Activated CD4-positive, alpha-beta T cell treated with anti-CD3 and anti-CD28 coated beads for 24 hours (primary cell): ENCODE data around the gene DOK6.
"Not testable (repeated sequence)": the region's sequence is repeated elsewhere in the genome, so short reads cannot be mapped to it uniquely, and the experiment has no call there.

Experiments
- DNase-seq, 2 donors: peaks; one replicate each; pipeline ENCODE4 v3.0.0-alpha.2; 2020; ENCODE audit warnings: low read depth in 2 of 2

DOK6 gene

DNA sequence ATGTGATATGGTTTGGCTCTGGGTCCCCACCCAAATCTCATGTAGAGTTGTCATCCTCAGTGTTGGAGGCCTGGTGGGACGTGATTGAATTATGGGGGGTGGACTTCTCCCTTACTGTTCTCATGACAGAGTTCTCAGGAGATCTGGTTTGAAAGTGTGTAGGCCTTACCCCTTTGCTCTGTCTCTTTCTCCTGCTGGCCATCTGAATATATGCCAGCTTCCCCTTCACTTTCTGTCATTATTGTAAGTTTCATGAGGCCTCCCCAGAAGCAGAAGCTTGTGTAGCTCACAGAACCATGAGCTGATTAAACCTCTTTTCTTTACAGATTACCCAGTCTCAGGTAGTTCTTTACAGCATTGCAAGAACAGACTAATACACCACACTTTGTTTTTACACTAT lies 222.3 kb downstream of the DOK6 start:
- no peak for DNase-seq

DNA sequence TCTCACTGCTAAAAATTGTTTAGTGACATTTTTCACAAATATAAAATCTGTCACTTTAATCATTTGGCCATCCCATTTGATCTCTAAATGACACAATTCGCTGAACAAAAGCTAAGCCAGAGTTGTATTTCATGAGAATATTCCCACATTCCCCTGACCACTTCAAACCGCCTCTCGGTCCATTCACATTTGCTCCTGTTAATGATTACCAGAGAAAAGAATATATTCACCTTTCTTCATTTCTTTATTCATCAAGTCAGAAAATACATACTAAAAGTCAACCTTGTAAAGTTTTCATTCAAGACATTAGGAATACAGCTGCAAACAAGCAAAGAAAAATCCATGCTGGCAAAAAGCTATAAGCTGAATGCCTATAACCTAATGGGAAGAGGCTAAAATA lies 225.5 kb downstream of the DOK6 start:
- no peak for DNase-seq

DNA sequence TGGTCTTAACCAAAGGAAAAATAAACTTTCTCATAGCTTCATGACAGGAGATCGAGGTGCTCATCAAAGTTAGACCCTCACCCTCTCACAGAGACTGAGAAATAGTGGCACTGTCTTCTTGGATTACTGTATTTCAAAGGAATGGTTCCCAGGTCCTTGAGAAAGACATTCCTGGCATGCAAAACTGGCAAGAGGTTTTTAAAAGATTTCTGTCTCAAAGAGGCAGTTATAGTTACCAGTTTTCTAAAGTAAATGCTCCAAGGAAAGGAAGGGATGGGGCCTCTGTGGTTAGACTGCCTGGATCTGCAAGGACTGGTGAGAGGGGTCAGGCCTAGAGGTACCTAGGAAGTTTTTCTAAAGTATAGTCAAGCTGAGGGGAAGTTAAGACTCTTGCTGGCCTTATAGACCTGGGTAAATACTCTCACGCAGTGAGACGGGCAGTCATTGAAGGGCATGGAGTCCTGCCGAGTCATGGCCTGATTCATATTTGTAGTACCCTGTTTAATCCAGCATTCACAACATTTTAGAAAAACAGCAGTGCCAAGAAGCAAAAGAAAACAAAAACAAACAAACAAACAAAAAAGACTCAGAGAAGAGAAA lies 226.1 kb downstream of the DOK6 start:
- no peak for DNase-seq

DNA sequence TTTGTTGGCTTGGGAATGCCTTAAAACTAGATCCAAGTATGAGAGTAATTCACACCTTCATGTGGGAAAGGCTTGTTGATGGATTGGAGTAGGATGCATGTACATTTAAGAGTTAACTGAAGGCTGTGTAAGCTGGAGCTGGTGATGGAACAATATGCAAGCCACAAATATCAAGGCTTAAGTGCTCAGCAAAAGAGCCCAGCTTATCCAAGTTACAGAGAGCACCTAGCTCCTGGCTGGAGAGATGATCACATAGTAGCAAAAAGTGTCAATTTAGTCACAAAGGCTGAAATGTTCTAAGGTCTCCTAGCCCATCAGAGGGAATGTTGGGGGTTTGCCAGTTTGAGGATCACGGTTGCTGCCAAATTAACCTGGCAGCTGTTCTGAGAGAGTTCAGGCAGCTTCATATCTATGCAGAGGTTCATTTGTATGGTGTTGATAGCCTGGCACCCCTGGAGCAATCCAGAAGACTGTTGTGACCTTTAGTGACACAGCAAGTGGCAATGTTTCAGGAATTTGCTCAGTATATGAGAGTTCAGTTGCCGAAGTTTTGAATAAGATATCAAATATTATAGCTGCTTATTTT lies 228.2 kb downstream of the DOK6 start:
- DNase-seq, result no peak

DNA sequence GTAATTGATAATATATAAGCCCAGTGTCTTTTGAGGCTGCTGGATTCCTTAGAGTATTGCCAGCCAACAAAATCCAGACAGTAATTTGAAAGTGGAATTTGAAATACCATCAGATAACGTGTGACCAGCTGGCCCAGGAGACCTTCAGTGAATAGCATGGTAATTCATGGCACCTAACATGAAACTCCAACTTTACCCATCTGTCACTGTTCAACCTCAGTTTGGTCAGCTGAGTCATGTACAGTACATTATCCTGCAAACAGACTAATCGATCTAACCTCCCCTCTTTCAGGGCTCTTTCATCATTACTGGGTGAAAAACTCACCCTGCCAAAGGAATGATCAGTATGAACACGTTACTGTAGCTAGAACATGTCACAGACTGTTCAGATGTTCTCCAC lies 230.6 kb downstream of the DOK6 start:
- DNase-seq, result no peak

DNA sequence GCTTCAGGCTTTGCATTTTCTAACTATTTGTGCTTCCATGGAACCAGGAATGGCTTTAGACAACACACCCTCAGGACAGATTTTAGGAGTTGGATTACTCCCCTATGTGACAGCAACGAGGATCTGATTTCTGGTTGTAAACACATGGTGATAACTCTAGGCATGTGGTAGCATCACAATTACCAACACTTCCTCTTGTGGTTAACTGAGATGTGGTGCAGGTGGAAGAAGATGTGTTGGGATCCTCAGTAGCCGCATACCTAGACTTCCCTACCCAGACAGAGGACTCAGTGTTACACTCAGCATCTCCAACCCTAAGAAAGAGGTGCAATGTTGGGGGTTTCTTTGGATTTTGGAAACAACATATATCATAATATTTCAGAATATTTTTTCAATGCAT lies 234.8 kb downstream of the DOK6 start:
- DNase-seq, result no peak

DNA sequence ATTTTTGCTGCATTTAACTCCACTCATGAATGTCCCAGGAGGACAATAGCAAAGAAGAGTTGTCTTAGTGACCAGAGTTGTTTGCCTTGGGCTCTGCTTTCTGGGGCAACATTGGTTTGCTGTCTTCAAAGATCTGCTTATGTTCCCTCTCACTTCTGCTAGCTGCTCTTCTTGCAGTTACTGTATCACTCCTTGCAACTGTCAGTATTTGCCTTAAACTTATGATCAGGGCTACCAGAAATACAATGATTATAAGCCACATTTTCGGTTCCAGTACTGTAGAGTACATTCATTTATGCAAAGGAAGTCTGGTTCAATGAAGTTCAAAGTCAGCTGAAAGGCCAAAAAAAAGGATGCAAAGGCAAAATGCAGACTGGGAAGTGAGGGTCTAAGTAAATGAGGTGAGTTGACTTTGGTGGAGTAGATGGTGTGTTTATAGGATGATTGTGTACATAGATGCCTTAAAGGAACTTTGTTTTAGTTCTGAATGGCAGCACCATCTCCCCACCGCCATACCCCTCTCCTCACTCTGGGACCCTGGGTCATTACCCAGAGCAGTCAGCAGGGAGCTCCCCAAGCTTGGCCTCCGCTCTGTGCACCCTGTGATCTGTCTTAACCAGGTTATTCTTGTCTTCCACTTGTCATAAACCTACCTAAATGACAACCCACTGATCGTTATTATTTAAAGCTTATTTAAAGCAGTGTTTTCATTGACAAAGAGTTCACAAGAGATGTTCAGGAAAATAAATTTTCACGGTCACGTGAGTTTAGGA lies 236.0 kb downstream of the DOK6 start:
- peak in 1 of 2 donors; percentile 2 for DNase-seq

DNA sequence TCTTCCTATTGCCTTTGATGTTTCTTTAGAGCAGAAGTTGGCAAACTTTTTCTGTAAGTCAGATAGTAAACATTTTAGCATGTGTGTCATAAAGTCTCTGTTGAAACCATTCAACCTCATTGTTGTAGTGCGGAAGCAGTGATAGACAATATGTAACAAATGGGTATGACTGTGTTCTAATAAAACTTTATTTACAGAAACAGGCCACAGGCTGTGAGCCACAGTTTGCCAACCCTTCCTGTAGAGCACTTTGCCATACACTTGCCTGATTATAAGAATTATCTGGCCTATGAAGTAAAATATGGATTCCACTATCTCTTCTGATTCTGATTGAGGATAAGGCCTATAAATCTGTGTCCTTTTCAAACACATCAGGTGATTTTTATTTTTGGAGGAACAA lies 237.4 kb downstream of the DOK6 start:
- no peak for DNase-seq

DNA sequence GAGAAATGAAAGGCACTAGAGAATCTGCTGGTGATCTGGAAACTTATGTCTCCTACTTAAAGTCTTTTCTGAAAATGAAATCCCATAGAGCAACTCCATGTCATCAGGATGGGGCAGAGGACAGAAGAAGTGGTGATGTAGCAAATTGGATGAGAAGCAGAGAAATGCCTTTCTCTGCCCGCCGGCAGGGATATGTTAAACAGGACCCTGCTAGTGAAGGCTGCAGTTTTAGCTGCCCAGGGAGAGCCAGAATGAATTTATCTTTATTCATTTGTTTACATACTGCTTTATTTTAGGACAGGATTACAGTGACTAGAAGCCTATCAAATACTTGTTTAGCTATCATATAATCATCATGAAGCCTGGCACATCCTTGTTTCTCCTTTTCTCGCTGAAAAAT lies 247.0 kb downstream of the DOK6 start:
- no peak for DNase-seq

DNA sequence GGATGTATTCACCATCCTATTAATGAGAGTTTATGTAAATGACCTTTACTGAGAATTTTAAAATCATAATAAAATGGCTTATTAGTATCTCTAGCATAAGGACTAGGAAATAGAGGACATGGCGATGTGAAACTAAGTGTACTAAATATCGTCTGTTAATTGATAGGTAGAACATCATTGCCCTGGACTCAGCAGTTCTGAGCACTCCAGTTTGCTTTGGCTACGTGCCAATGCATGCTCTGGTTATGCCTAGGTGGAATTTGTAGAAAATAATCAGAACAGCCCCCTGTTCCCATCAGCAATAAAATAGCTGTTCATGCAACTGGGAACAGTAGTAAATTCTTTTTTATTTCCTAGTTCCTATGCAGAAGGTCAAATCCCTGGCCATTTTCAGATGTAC lies 247.8 kb downstream of the DOK6 start:
- no peak for DNase-seq

DNA sequence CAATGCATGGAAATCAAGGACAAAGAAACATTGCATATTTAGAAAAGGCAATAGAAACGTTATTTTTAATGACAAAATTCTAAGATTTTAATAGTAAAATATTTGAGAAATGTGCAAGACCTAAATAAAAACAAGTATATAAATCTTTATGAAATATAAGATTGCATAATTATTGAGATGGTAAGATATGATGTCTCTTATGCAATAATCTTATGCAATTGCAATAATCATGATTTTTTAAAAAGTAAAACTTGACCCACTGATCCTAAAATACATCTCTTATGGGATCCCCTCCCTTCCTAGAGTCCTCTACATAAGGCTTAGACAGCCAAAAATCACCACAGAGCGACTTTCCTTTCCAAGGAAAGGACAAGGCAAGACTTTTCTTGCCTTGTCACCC lies 249.0 kb downstream of the DOK6 start:
- DNase-seq, result no peak

DNA sequence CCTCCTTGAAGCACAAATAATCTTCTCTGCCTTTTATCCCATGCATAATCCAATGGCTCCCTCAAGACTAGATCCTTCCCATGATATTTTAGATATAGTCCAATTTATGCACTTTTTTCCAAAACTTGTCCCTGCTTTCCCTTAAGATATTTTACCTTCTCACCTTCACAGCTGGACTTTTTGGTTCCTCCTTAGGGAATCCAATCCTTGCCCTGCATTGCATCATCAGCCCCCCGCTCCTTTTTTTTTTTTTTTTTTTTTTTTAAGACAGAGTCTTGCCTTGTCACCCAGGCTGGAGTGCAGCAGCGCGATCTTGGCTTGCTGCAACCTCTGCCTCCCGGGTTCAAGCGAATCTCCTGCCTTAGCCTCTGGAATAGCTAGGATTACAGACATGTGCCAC lies 250.6 kb downstream of the DOK6 start:
- DNase-seq, result no peak

DNA sequence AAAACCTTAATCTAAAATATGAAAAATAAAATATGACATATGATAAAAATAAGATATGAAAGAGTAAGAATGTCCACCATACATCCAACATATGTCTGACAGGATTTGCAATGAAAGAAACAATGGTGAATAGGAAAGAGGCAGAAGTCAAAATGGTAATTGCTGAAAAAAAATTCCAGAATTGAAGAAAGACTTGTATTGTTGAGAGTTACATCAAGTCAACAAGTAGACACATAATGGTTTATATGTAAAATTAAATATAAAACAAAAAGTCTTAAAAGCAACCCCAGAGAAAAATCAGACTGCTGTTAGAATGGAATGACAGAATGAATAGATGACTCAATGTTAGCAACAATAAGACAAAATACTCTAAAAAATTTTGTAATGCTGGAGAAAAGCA lies 255.1 kb downstream of the DOK6 start:
- no peak for DNase-seq

DNA sequence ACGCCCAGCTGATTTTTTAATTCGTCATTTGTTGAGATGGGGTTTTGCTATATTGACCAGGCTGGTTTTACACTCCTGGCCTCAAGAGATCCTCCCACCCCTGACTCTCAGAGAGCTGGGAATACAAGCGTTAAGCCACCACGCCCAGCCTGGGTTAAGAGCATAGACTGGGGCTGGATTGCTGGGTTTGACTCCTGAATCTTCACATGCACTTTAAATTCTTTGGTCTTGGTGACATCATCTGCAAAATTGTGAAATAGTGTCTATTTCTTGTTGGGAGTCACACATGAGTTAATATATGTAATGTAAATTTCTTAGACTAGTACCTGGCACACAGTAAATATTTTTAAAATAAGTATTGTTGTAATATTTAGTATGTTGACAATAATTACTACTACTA lies 257.4 kb downstream of the DOK6 start:
- DNase-seq, result no peak

DNA sequence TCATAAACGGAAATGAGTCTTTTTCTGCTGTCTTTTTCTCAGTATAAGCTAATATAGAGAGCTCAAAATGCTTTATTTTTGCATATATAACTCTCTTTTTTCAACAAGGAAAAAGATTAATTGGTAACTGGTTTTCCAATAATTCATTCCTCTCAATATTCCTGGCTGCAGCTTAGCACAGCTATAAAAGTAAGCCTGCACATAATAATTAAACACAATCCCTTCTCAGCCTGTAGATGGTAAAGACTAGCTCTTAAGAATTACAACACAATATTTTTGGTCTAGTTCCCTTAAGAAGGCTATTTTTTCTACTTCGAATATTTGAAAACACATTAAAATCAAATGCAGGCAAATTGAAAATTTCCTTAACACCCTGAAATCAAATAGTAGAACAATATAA lies 258.0 kb downstream of the DOK6 start:
- DNase-seq, result no peak

DNA sequence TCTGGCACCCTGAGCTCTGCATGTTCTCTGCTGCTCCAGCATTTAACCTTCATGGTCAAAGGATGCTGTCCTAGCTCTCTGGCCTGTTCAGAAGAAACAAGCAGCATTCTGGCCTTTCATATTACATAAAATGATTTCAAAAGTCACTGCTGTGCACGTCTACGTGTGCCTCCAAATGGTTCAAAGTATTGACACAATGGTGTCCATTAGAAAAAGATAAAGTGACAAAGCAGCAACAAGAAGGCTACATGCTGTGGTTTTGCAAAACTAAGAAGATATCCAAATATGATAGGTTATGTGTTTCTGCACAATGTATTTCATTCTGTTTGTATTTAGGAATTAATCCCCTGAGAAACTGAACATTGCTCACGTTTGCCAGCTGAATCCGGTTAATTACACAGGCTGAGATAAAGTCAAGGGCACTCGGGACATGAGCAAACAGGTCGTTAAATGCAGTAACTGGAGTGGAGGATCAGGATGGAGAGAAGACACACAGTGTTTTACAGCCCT lies 258.5 kb downstream of the DOK6 start:
- DNase-seq, result no peak

DNA sequence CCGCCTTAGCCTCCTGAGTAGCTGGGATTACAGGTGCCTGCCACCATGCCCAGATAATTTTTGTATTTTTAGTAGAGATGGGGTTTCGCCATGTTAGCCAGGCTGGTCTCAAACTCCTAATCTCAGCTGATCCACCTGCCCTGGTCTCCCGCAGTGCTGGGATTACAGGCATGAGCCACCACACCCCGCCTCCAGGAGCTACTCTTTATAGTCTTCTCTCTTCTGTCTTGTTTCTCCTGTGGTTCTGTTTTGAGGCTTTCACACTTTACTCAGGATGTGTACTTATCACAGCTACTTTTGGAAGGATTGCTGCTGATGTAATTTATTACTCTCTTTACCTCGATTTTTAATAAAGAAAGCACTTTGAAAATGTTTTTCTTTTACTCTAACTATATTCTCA lies 261.4 kb downstream of the DOK6 start:
- not testable (repeated sequence) for DNase-seq

DNA sequence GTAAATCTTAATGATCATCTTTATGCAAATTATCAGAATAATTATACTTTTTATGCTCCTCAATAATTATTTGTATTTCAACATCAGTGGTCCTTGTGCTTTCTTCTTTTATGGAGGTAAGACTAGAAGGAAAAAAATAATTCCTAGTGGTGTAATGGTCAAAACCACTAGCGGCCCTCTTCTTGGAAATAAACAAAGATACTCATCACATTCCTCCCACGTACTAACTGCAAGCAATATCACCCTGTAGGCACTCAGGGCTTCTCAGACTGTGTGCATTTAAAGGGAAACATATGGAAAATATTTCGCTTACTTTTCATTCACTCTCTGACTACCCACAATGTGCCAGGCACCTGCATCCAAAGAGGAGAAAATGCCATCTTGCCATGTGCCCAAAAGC lies 263.7 kb downstream of the DOK6 start:
- DNase-seq, result no peak

DNA sequence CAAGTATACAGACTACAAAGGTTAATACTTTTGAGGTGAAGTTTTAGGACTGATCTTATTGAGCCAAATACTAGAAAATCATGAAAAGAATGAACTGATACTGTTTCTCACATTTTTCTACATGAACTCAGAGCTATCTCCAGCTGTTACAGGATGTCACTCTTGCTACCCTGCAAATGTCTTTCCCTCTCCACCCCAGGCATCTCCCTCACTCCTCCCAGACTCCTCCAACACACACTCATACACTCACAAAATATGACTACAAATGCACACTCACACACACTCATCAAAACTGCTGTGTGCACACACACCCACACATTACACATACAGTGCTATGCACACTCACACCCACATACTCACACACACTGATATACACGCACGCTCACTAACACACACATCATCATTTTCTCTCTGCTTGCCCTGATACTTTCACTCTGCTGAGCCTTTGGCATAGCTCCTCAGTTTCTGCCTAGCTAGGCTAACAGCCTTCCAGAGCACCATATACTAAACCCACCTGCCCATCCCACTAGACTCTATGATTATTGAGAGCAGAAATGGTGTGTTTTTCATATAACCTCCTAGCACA lies 273.7 kb downstream of the DOK6 start:
- DNase-seq, result no peak

DNA sequence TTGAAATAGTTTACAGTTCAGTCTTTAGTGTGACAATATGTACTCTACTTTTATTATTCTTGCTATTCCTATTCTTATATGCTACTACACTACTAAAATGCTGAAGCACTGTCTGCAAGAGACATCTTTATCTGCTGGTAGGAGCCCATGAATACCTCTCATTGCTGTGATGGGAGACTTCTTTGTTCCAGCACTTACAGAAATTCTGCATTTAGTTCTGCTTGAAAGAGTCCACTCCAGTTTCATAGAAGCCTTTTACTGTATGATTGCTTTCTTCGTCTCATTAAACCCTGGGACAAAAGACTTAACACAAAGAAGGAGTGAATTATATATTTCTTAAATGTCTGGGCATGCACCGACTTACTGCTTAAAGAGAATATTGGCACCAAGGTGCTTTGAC lies 274.3 kb downstream of the DOK6 start:
- DNase-seq, result no peak

DNA sequence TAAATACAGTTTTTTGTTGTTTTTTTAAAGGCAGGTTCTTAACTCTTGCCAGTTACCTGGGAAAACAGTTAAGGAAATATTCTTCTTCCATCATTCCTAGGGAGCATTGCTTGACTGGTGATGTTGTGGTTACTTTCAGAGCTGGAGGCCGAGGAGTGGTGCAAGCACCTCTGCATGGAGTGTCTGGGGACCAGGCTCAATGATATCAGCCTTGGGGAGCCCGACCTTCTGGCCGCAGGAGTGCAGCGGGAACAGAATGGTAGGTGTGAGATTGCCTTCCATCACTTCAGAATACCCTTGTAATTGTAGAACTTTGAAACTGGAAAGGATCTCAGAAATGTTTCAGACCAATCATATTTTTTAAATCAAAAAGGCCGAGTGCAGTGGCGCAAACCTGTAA lies 276.9 kb downstream of the DOK6 start:
- DNase-seq, result no peak

DNA sequence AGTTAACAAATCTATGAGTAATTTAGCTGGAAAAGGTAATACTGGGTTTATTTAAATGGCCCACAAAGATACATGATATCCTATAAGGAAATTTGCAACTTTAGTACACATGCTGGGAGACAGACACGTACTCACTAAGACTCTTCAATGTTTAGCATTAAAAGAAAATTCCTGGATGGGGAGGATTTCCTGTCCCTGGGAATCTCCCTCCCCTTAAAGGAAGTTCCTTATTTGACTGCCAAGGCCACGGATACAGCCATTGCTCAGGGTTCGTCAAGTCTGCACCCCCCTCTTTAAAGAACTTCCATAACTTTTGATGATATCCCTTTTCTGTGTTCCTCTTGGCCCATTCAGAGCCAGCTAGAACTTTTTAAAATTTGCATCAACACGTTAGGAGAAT lies 279.4 kb downstream of the DOK6 start:
- no peak for DNase-seq

DNA sequence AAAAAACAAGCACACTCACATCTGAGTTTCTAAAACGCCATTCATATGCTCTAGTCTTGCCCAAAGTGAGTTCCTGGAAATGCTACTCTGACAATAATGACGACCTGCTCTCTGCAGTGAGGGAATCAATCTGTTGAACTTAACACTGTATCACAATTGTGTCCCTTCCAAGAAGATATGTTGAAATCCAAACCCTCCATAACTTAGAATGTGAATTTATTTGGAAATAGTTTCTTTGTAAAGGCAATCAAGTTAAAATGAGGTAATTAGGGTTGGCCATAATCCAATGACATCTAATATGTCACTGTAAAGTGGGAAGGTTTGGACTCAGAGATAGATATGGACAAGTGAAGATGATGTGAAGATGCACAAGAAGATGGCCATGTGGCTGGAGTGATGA lies 282.5 kb downstream of the DOK6 start:
- DNase-seq, result no peak
